PFSK-1 (cell line): ENCODE measurements around the gene CABLES1.

Source experiments
- FOXP2 ChIP-seq: optimal IDR thresholded peaks from 2 replicates; pipeline ENCODE3; 2011; ENCODE audit warnings: borderline replicate concordance, control low read depth, inconsistent platforms; ENCODE audit not compliant: insufficient read depth; ENCODE audit errors: extremely low read length, extremely low read depth
- POLR2AphosphoS5 ChIP-seq: IDR thresholded peaks from 2 replicates; pipeline ENCODE4 v1.6.1; 2012; ENCODE audit warnings: low read depth, mild to moderate bottlenecking, control low read depth, low read length, moderate library complexity
- SIN3A ChIP-seq: IDR thresholded peaks from 2 replicates; pipeline ENCODE4 v1.6.1; 2012; ENCODE audit warnings: mild to moderate bottlenecking, low read length, moderate library complexity, borderline replicate concordance; ENCODE audit not compliant: insufficient read depth
- TAF1 ChIP-seq: IDR thresholded peaks from 2 replicates; pipeline ENCODE4 v1.6.1; 2012; ENCODE audit warnings: low read length, control low read depth, borderline replicate concordance; ENCODE audit not compliant: insufficient read depth
- TF ChIP-seq, protein P1 (sequence below), 2 experiments: IDR thresholded peaks; 2 replicates each; pipeline versions ENCODE4 v1.6.1 to v1.8.0; 2011 to 2012; ENCODE audit warnings: low read depth in 2 of 2, low read length in 2 of 2, control low read depth in 1 of 2, inconsistent platforms in 1 of 2, mild to moderate bottlenecking in 1 of 2, moderate library complexity in 1 of 2; ENCODE audit not compliant: insufficient read depth in 1 of 2

CABLES1 gene

DNA sequence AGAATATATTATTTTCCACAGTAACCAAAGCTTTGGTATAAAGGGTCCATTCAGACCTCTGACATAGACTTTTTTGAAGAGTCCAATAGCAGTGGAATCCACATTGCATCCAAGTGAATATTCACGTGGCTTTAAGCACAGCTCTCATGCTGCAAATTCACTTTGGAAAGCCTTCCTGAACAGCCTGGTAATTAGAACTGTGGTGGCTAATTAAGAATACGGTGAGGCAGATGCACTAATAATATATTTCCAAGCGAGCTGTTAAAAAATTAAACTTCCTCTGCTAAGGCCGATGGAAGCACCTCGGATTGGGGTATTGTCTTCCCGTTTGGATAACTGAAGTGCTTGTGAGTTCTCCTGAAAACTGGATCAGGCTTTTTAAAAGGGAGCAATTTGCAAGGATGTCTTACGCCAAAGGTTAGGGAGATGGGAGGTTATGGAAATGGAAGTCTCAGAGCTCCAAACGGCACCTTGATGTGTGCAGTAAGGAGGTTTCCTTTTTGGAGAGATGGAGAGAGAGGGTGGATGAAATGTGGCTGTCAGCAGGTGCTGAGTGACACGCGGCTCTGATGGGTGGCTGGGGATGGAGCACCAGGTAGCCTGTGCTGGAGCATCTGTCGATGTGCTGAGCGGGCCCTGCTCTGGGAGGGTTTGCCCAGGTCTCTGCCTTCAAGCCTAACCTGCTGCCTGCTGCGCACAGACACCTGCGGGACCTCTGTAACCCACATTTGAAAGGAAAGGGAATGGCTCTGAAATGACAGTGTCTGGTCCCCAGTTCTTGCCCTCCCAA, 37.5 kb downstream of the CABLES1 start:
- TF ChIP-seq SIN3A: no peak
- no peak for TF ChIP-seq TAF1
- TF ChIP-seq FOXP2: no peak
- TF ChIP-seq, protein P1, sequence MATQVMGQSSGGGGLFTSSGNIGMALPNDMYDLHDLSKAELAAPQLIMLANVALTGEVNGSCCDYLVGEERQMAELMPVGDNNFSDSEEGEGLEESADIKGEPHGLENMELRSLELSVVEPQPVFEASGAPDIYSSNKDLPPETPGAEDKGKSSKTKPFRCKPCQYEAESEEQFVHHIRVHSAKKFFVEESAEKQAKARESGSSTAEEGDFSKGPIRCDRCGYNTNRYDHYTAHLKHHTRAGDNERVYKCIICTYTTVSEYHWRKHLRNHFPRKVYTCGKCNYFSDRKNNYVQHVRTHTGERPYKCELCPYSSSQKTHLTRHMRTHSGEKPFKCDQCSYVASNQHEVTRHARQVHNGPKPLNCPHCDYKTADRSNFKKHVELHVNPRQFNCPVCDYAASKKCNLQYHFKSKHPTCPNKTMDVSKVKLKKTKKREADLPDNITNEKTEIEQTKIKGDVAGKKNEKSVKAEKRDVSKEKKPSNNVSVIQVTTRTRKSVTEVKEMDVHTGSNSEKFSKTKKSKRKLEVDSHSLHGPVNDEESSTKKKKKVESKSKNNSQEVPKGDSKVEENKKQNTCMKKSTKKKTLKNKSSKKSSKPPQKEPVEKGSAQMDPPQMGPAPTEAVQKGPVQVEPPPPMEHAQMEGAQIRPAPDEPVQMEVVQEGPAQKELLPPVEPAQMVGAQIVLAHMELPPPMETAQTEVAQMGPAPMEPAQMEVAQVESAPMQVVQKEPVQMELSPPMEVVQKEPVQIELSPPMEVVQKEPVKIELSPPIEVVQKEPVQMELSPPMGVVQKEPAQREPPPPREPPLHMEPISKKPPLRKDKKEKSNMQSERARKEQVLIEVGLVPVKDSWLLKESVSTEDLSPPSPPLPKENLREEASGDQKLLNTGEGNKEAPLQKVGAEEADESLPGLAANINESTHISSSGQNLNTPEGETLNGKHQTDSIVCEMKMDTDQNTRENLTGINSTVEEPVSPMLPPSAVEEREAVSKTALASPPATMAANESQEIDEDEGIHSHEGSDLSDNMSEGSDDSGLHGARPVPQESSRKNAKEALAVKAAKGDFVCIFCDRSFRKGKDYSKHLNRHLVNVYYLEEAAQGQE (IDR thresholded peaks at IDR 0.05; ENCODE audit: insufficient read depth in 1 of 2, low read depth in 2 of 2, low read length in 2 of 2): no peak
- no peak for TF ChIP-seq POLR2AphosphoS5

DNA sequence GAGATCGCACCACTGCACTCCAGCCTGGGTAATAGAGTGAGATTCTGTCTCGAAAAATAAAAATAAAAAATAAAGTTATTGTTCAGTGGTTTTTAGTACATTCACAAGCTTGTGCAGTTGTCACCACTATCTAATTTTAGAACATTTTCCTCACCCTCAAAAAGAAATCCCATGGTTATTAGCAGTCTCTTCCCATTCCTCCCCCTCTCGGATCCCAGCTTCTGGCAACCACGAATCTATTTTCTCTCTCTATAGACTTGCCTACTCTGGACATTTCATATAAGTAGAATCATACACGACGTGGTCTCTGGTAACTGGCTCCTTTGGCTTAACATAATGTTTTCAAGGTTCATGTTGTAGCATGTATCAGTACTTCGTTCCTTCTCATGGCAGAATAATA, 38.6 kb downstream of the CABLES1 start:
- TF ChIP-seq TAF1 (no peak), SIN3A (no peak), POLR2AphosphoS5 (no peak), FOXP2 (no peak)
- TF ChIP-seq, protein P1 (IDR thresholded peaks at IDR 0.05; ENCODE audit: insufficient read depth in 1 of 2, low read depth in 2 of 2, low read length in 2 of 2): no peak

DNA sequence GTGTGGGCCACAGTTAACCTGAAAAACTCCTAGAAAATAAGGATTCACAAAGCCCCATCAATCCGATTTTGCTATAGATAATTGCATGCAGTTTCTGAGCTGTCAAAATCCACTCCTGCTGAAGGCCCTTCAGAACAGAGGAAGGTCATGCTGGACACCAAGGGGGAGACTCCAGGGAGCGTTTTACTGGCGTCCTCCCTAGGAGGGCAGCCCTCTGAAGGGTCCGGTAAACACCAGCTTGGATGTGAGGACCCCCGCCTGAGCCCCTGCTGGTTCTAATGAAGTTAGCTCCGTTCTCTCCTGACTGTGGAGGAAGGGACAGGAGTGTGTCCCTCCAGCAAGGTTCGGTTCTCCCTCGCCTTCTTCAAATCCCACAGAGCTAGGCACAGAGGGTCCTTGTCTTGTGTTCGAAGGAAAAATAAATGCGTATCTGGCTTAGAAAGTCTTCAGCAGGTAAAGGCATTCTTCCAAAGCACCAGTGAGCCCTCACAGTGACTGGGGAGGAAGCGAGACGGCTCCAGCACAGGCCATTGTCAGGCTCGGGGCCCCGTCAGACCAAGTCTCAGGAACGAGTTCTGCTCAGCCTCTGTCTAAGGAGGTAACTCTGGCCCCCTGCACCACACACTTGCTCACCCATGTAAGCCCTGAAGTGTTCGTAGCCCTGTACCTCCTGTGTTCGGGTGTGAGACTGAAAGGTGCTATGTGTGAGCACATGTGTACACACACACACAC, 41.6 kb downstream of the CABLES1 start:
- TF ChIP-seq POLR2AphosphoS5 (no peak), FOXP2 (no peak), SIN3A (no peak), TAF1 (no peak)
- TF ChIP-seq, protein P1 (IDR thresholded peaks at IDR 0.05; ENCODE audit: insufficient read depth in 1 of 2, low read depth in 2 of 2, low read length in 2 of 2): no peak

DNA sequence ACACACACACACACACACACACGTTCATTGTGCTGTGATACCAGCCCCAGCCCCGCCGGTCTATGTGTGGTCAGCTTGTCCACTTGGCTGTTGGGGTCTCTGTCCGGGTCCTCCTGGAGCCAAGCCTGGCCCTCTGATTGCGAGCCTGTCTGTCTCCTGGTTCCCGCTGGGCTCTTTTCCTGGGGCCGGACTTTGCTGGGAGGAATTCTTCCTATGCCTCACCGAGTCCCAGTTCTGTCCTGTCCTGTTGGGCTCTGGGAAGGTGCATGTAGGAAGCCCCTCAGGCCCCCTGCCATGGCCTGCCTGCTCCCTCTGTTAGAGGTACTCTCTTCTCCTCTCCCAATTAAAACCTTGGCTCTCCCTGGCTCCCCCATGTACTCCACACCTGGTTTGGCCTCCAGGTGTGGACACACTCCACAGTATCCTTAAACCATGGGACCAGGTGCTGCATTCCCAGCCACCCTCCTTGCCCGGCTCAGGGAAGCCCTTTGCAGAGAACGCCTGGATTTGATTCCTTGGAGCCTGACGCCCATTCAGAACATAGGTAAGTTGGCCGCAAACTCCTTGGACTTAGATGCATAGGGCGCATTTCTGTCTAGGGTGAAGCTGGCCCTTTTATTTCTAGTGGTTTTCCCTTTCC, 42.3 kb downstream of the CABLES1 start:
- TF ChIP-seq FOXP2 (no peak), POLR2AphosphoS5 (no peak), SIN3A (no peak), TAF1 (no peak)
- TF ChIP-seq, protein P1 (IDR thresholded peaks at IDR 0.05; ENCODE audit: insufficient read depth in 1 of 2, low read depth in 2 of 2, low read length in 2 of 2): no peak
